B cell (primary cell): ENCODE data around the gene GABRG3. TPM values are rescaled to one million over a fixed set of nuclear protein-coding genes. Genes with fewer than 3 reads are reported as not detected.

ENCODE experiments used
- ATAC-seq: fragments of 200-7000 bp; cut with Tn5 transposase; one replicate; pipeline ENCODE4 v1.10.0; 2021; ENCODE audit warnings: low read depth, mild to moderate bottlenecking, moderate number of reproducible peaks, moderate library complexity
- CTCF ChIA-PET: fragments of 350-600 bp; sonication (Branson Sonifier 250); formaldehyde crosslinking; loops from one replicate; lab custom pipeline; 2021; ENCODE audit warnings: antibody characterized with exemption, inconsistent platforms; lab: Charles Lee
- POLR2A ChIA-PET: fragments of 350-600 bp; sonication (Branson Sonifier 250); formaldehyde crosslinking; loops from one replicate; lab custom pipeline; 2021; ENCODE audit warnings: antibody characterized with exemption; lab: Charles Lee
- DNase-seq: peaks from one replicate; pipeline ENCODE4 v3.0.0; 2013
- H2AFZ ChIP-seq: 2 replicates; pipeline ENCODE4 v1.6.1; 2012; ENCODE audit warnings: mild to moderate bottlenecking, low read depth, low read length; ENCODE audit not compliant: insufficient read depth, poor library complexity, severe bottlenecking
- H3K27ac ChIP-seq, 2 donors: 1 replicate in 1 of 2; 2 replicates in 1 of 2; pipeline ENCODE4 v1.5.1; 2012 to 2013; ENCODE audit warnings: low read length in 2 of 2, mild to moderate bottlenecking in 2 of 2, moderate library complexity in 1 of 2
- H3K27me3 ChIP-seq, 4 experiments: fragments of 200-600 bp in 1 of 4; sonication (generic) in 1 of 4; replicated peaks in 1 of 4; 1 replicate in 2 of 4; 2 replicates in 2 of 4; pipeline versions ENCODE4 v1.6.1 to v1.7.0; 2013 to 2016; ENCODE audit warnings: low read length in 3 of 4, mild to moderate bottlenecking in 2 of 4, mixed read lengths in 1 of 4, moderate library complexity in 1 of 4; ENCODE audit not compliant: insufficient read depth in 4 of 4, control insufficient read depth in 3 of 4; ENCODE audit errors: control extremely low read depth in 1 of 4
- H3K36me3 ChIP-seq, 2 experiments: replicated peaks in 1 of 2; 1 replicate in 1 of 2; 2 replicates in 1 of 2; pipeline versions ENCODE4 v1.6.1 to v1.7.1; 2013; ENCODE audit warnings: low read length in 1 of 2; ENCODE audit not compliant: insufficient read depth in 2 of 2, control insufficient read depth in 1 of 2; ENCODE audit errors: control extremely low read depth in 1 of 2, extremely low read depth in 1 of 2
- H3K4me1 ChIP-seq, 2 donors: fragments of 200-600 bp in 1 of 2; sonication (generic) in 1 of 2; 1 replicate in 1 of 2; 2 replicates in 1 of 2; pipeline versions ENCODE4 v1.5.1 to v1.6.1; 2013 to 2017; ENCODE audit warnings: low read length in 2 of 2; ENCODE audit not compliant: control insufficient read depth in 2 of 2, insufficient read depth in 2 of 2
- H3K4me2 ChIP-seq: replicated peaks from 2 replicates; pipeline ENCODE3; 2012; ENCODE audit warnings: mild to moderate bottlenecking, low read depth, low read length; ENCODE audit not compliant: poor library complexity, severe bottlenecking
- H3K4me3 ChIP-seq, 5 experiments: fragments of 200-600 bp in 1 of 5; sonication (generic) in 1 of 5; 1 replicate in 3 of 5; 2 replicates in 2 of 5; pipeline versions ENCODE4 v1.5.1 to v1.7.0; 2011 to 2016; ENCODE audit warnings: low read length in 4 of 5, mild to moderate bottlenecking in 4 of 5, low read depth in 2 of 5, control low read depth in 1 of 5, moderate library complexity in 1 of 5; ENCODE audit not compliant: insufficient read depth in 1 of 5; ENCODE audit errors: control extremely low read depth in 1 of 5, extremely low read depth in 1 of 5
- H3K79me2 ChIP-seq: fragments of 200-600 bp; sonication (generic); one replicate; pipeline ENCODE4 v1.6.0; 2016; ENCODE audit warnings: low read length; ENCODE audit not compliant: control insufficient read depth, insufficient read depth
- H3K9ac ChIP-seq: fragments of 200-600 bp; sonication (generic); 2 replicates; pipeline ENCODE4 v1.6.1; 2017; ENCODE audit warnings: mild to moderate bottlenecking, low read length, moderate library complexity
- H3K9me3 ChIP-seq, 3 donors: one replicate each; pipeline versions ENCODE4 v1.6.1 to v1.7.1; 2013; ENCODE audit warnings: low read length in 2 of 3; ENCODE audit not compliant: control insufficient read depth in 2 of 3, insufficient read depth in 1 of 3; ENCODE audit errors: control extremely low read depth in 1 of 3
- H4K20me1 ChIP-seq: 2 replicates; pipeline ENCODE4 v1.6.0; 2012; ENCODE audit warnings: mild to moderate bottlenecking, low read length; ENCODE audit not compliant: insufficient read depth, control insufficient read depth, poor library complexity, severe bottlenecking
- H3K27ac Mint-ChIP-seq: one replicate; pipeline ENCODE4 v1.8.0; 2021; ENCODE audit warnings: mixed read lengths
- H3K27me3 Mint-ChIP-seq: one replicate; pipeline ENCODE4 v1.8.0; 2021; ENCODE audit warnings: mixed read lengths
- H3K4me1 Mint-ChIP-seq: one replicate; pipeline ENCODE4 v1.8.0; 2021; ENCODE audit warnings: mixed read lengths
- H3K4me3 Mint-ChIP-seq: one replicate; pipeline ENCODE4 v1.8.0; 2021; ENCODE audit warnings: mixed read lengths
- H3K9me3 Mint-ChIP-seq: one replicate; pipeline ENCODE4 v1.8.0; 2022; ENCODE audit warnings: mixed read lengths; ENCODE audit not compliant: insufficient read depth
- EZH2 ChIP-seq: IDR thresholded peaks from 2 replicates; pipeline ENCODE4 v1.6.1; 2012; ENCODE audit warnings: borderline replicate concordance, low read depth, mild to moderate bottlenecking, moderate library complexity, low read length; ENCODE audit not compliant: insufficient read depth, poor library complexity, severe bottlenecking
- WGBS: methylation state at CpG from one replicate; pipeline ENCODE4 v1.1.5; 2013; ENCODE audit warnings: missing lambda C conversion rate; ENCODE audit not compliant: insufficient coverage; 5-methylcytosine and 5-hydroxymethylcytosine counted together
- intact Hi-C: fragments of 100-400 bp; cut with micrococcal nuclease; formaldehyde crosslinking; loops from one replicate; pipeline ENCODE4 v1.10.0; 2022
- polyA plus RNA-seq: library from polyadenylated mRNA; depleted of rRNA; stranded (reverse); fragments of >200 nt; gene quantifications from 2 replicates; pipeline ENCODE4 v1.2.3, GENCODE V29; 2012
- total RNA-seq, 2 donors: library from RNA; stranded (reverse); fragments of 120-200 nt in 1 of 2; gene quantifications; 1 replicate in 1 of 2; 2 replicates in 1 of 2; pipeline versions ENCODE4 v1.2.3 to v1.2.4, GENCODE V29; 2013 to 2022
- TF ChIP-seq, protein P1 (sequence below): fragments of 200-600 bp; IDR thresholded peaks from one replicate; pipeline ENCODE4 v1.8.0; 2022; ENCODE audit warnings: antibody characterized with exemption, mild to moderate bottlenecking

Gene GABRG3
- total and polyA plus RNA-seq, 2 donors (not counting 1 experiment from before 2014, with no cell fraction given): not detected

DNA sequence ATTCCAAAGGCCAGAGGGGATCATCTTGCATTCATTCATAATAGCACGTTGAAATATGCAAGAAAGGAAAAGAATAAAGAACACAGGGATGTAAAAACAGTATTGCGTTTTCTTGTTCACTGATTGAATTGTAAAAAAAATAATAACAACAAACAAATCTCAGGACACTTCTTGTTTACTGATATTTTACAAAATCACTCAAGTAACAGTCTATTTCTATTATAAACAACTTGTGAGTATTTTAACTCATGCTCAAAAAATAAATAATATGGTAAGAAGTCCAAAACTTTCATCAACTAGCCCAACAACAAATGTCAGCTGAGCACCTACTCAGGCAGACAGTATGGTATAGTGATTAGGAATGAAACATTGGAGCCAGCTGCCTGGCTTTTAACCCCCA, 2.2 kb upstream of the GABRG3 start:
- Histone ChIP-seq H3K79me2 (no peaks in the 10 kb centered on the region), H3K4me2 (no peak overlapping the region), H3K36me3 (no peaks in the 10 kb centered on the region), H3K4me1 (no peaks in the 10 kb centered on the region), H3K9me3 (peaks cover 0 to 13% (median 0%) of the 10 kb centered on the region in 3 donors), H2AFZ (no peak overlapping the region), H3K27me3 (peaks cover 0 to 11% (median 0%) of the 10 kb centered on the region in 4 experiments), H3K27ac (no peak overlapping the region), H4K20me1 (no peaks in the 10 kb centered on the region), H3K9ac (no peak overlapping the region), H3K4me3 (no peak overlapping the region)
- no CpG with 5 or more reads among the region's 2 CpGs for WGBS
- H3K4me3 Mint-ChIP-seq: no peak overlapping the region
- H3K27me3 Mint-ChIP-seq: peaks cover 22% of the 10 kb centered on the region
- no peak for ATAC-seq
- no peak for DNase-seq
- H3K4me1 Mint-ChIP-seq: no peaks in the 10 kb centered on the region
- H3K9me3 Mint-ChIP-seq: no peaks in the 10 kb centered on the region
- no peak overlapping the region for H3K27ac Mint-ChIP-seq
- CTCF ChIA-PET: no interaction called here
- POLR2A ChIA-PET: no interaction called here
- TF ChIP-seq EZH2: no peak
- TF ChIP-seq, protein P1, sequence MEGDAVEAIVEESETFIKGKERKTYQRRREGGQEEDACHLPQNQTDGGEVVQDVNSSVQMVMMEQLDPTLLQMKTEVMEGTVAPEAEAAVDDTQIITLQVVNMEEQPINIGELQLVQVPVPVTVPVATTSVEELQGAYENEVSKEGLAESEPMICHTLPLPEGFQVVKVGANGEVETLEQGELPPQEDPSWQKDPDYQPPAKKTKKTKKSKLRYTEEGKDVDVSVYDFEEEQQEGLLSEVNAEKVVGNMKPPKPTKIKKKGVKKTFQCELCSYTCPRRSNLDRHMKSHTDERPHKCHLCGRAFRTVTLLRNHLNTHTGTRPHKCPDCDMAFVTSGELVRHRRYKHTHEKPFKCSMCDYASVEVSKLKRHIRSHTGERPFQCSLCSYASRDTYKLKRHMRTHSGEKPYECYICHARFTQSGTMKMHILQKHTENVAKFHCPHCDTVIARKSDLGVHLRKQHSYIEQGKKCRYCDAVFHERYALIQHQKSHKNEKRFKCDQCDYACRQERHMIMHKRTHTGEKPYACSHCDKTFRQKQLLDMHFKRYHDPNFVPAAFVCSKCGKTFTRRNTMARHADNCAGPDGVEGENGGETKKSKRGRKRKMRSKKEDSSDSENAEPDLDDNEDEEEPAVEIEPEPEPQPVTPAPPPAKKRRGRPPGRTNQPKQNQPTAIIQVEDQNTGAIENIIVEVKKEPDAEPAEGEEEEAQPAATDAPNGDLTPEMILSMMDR: no peak
- intact Hi-C loops: no loop called here

DNA sequence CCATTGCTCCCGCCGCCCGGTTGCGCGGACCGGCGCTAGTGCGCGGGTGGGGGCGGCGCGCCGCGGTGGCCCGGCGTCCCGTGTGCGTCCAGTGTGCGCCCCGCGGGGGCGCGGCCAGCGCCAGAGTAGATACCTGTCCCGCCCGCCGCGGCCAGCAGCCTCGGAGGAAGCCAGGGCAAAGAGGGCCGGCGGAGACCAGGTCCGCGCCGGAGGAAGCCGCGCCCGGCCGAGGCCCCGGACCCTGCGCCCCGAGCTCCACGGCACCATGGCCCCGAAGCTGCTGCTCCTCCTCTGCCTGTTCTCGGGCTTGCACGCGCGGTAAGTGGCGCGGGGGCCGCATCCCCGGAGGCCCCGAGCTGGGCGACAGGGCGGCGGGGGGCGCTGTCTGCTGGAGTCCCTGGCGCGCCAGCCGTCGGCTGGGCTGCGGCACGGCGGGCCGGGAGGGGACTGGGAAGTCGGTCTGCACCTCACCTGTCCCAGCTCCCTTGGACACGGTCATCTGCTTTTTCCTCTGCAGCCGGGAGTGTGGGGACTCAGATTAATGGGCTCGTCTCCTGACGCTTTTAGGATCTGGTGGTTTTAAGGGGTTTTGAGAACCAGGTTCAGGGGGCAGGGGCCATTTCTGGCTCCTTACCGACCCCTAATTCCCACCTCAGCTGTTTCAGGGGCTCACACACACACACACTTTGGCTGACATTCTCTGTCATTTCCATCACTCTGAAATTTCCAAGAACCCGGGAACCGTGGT, 464 bp downstream of the GABRG3 start:
- POLR2A ChIA-PET: no interaction called here

More for the DNA sequence above, 464 bp downstream of the GABRG3 start:
- CTCF ChIA-PET: no interaction called here
- Histone ChIP-seq H3K27me3 (peaks cover 0 to 11% (median 0%) of the 10 kb centered on the region in 4 experiments), H4K20me1 (no peaks in the 10 kb centered on the region), H3K27ac (no peak overlapping the region), H3K4me2 (no peak overlapping the region), H3K4me1 (no peaks in the 10 kb centered on the region), H3K9ac (no peak overlapping the region), H3K36me3 (no peaks in the 10 kb centered on the region), H3K79me2 (no peaks in the 10 kb centered on the region), H3K9me3 (peaks cover 0 to 16% (median 0%) of the 10 kb centered on the region in 3 donors), H3K4me3 (no peak overlapping the region), H2AFZ (no peak overlapping the region)
- intact Hi-C loops: no loop called here
- no peak for ATAC-seq
- Mint-ChIP-seq H3K4me3 (no peak overlapping the region), H3K27me3 (peaks cover 22% of the 10 kb centered on the region), H3K27ac (no peak overlapping the region), H3K4me1 (no peaks in the 10 kb centered on the region), H3K9me3 (no peaks in the 10 kb centered on the region)
- TF ChIP-seq, protein P1: no peak
- no peak for TF ChIP-seq EZH2
- 14% methylated on average over 69 of the region's 72 CpGs for WGBS
- DNase-seq: no peak
